IMR-90 (cell line): ENCODE results near the gene SLC35B2.

Source experiments
- CHD1 ChIP-seq: IDR thresholded peaks from 2 replicates; pipeline ENCODE4 v1.6.1; 2012; ENCODE audit warnings: low read depth, low read length, improper control_type of control experiment
- POLR2A ChIP-seq: IDR thresholded peaks from 2 replicates; pipeline ENCODE4 v1.6.1; 2012; ENCODE audit warnings: mild to moderate bottlenecking, low read depth, low read length
- TF ChIP-seq, protein P1 (sequence below): conservative IDR thresholded peaks from 2 replicates; pipeline ENCODE4 v1.5.1; 2012; ENCODE audit warnings: mild to moderate bottlenecking, low read depth, low read length, improper control_type of control experiment

DNA sequence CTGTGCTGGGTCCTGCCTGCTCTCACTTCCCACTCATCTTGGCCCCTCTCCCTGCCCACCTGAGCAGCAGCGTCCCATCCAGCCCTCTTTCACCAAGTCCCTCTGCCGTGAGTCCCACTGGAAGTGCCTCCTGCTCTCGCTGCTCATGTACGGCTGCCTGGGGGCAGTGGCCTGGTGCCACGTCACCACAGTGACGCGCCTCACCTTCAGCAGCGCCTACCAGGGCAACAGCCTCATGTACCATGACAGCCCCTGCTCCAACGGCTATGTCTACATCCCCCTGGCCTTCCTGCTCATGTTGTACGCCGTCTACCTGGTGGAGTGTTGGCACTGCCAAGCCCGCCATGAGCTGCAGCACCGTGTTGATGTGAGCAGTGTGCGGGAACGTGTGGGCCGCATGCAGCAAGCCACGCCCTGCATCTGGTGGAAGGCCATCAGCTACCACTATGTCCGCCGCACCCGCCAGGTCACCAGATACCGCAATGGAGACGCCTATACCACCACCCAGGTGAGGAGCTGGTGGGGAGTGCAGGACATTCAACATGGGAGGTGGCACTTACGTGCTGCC lies 15.8 kb upstream of the SLC35B2 start:
- TF ChIP-seq, protein P1, sequence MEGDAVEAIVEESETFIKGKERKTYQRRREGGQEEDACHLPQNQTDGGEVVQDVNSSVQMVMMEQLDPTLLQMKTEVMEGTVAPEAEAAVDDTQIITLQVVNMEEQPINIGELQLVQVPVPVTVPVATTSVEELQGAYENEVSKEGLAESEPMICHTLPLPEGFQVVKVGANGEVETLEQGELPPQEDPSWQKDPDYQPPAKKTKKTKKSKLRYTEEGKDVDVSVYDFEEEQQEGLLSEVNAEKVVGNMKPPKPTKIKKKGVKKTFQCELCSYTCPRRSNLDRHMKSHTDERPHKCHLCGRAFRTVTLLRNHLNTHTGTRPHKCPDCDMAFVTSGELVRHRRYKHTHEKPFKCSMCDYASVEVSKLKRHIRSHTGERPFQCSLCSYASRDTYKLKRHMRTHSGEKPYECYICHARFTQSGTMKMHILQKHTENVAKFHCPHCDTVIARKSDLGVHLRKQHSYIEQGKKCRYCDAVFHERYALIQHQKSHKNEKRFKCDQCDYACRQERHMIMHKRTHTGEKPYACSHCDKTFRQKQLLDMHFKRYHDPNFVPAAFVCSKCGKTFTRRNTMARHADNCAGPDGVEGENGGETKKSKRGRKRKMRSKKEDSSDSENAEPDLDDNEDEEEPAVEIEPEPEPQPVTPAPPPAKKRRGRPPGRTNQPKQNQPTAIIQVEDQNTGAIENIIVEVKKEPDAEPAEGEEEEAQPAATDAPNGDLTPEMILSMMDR: no peak
- TF ChIP-seq POLR2A: no peak
- no peak for TF ChIP-seq CHD1
